C4-2B (cell line): Measurements from ENCODE around the gene OPN5.

Experiments
- H3K27ac ChIP-seq: fragments of 450-650 bp; 2 replicates; pipeline ENCODE4 v1.5.1; 2017
- ZFX ChIP-seq: fragments of 450-650 bp; IDR thresholded peaks from 2 replicates; pipeline ENCODE4 v1.6.1; 2017
- TF ChIP-seq, protein P1 (sequence below): fragments of 450-650 bp; conservative IDR thresholded peaks from 2 replicates; pipeline ENCODE4 v1.5.1; 2017; ENCODE audit warnings: mild to moderate bottlenecking

The OPN5 gene

DNA sequence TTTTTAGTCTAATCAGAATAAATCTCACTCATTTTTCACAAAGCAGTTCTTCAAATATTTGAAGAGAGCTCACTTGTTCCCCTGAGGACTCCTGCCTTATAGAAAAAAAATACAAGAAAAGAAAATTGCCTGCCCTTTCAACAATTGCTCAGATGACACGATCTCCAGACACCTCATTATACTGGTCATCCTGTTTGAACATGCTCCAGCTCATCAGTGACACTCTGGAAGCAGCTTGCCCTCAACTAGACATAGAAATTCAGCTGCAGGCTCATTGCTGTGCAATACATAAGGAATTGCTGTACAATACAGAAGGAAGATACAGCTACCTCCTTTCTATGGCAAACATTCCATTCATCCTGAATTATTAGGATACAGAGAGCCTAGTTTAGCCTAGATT is 73.1 kb downstream of the OPN5 start:
- TF ChIP-seq, protein P1, sequence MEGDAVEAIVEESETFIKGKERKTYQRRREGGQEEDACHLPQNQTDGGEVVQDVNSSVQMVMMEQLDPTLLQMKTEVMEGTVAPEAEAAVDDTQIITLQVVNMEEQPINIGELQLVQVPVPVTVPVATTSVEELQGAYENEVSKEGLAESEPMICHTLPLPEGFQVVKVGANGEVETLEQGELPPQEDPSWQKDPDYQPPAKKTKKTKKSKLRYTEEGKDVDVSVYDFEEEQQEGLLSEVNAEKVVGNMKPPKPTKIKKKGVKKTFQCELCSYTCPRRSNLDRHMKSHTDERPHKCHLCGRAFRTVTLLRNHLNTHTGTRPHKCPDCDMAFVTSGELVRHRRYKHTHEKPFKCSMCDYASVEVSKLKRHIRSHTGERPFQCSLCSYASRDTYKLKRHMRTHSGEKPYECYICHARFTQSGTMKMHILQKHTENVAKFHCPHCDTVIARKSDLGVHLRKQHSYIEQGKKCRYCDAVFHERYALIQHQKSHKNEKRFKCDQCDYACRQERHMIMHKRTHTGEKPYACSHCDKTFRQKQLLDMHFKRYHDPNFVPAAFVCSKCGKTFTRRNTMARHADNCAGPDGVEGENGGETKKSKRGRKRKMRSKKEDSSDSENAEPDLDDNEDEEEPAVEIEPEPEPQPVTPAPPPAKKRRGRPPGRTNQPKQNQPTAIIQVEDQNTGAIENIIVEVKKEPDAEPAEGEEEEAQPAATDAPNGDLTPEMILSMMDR, result no peak
- TF ChIP-seq ZFX, result no peak
- H3K27ac ChIP-seq, result no peak overlapping the region

DNA sequence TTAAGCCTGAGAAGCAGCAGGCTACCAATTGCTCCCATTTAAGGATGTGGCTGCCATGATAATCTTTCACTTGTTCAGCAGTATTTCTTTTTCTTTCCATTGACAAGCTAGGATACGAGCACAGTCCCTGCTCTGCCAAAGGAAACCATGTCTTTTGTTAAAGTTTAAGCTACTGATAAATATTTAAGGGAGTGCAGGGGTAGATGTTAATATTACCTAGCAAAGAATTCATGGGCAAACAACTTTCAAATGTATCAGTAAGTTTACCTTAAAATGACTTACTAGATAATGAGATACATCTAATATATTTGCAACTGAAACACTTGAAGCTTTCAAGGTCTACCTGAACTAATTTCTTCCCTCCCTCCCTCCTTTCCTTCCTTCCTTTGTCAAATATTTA is 77.3 kb downstream of the OPN5 start:
- no peak overlapping the region for H3K27ac ChIP-seq
- no peak for TF ChIP-seq ZFX
- TF ChIP-seq, protein P1, result no peak

DNA sequence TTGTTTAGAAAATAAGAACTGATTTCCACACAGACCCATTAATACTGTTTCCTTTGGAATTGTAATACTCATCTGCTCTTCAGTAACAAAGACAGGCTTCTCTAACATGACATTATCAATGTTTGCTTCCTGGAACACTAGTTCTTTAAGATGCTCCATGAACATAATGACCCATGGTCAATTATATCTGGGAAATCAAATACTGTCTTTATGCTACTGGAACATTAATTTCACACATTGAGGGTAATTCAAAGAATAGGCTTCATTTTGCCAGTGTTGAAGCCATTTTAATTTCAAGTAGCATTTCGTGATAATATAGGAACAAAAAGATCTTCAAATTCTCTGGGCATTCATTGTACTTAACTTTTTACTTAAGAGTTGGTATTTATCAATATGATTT is 80.9 kb downstream of the OPN5 start:
- no peak overlapping the region for H3K27ac ChIP-seq
- no peak for TF ChIP-seq ZFX
- TF ChIP-seq, protein P1, result no peak

DNA sequence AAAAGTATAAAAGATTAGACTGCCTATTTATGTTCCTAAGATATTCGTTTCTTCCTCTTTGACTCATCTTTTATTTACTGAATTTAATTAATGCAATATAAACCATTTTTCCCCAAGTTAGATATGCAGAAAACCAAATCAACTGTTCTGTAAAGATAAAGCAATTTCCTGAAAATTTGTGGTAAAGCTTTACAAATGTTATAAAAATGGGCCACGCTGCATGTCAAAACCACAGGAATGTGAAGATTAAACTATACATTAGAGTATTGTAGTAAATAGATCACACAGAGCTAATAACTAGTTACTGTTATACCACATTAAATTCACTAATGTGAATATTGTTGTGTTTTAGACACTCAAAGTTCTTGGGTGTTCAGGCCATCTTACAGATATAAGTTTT is 83.4 kb downstream of the OPN5 start:
- H3K27ac ChIP-seq, result no peak overlapping the region
- no peak for TF ChIP-seq ZFX
- TF ChIP-seq, protein P1, result no peak

DNA sequence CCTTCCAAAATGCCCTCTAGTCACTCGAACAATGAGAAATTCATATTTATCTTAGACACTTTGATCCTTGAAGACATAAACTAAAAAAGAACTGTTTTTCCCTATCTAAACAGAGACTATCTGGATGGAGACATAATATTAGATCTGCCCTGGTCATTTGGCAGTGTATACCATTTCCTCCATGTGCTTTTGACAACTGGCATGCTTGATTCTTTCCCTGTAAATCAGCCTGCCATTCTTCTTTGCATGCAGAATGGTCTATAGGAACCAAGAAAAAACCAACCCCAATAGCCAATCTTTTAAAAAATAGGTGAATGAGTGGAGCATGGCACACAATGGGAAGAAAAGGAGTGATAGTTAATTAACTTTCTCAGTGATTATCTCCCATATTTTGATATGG is 93.8 kb downstream of the OPN5 start:
- TF ChIP-seq, protein P1, result no peak
- no peak for TF ChIP-seq ZFX
- no peak overlapping the region for H3K27ac ChIP-seq
